ENCODE measurements around the gene SULF2.
"Not testable (repeated sequence)": the region's sequence is repeated elsewhere in the genome, so short reads cannot be mapped to it uniquely, and the experiment has no call there.

Gene SULF2

DNA sequence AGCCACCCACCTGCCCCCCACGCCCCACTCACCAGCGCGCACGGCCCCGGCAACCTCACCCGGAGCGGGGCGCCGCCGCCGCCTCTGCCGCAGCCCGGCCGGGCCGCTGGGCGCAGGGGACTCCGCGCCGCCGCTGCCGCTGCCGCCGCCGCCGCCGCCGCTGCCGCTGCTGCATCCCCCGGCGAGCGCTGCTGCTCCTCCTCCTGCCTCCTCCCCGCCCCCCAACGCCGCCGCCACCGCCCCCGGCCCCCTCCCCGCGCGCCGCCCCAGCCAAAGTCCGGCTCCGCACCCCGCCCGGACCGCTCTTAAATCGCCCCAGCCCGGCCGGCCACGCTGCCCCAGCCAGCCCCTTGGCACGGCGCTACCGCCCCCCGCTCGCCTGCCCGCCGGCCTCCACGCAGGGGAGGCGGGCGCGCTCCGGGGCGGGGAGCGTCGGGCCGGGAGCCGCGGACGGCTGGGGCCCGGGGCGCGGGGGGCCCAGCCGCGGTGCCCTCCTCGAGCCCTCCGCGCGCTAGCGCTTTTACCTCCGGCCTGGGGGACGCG is at the start of gene SULF2:
SULF2 (minus strand) TSS at position 171 of the 543 bp plus-strand sequence. CDS start 28,118 bp downstream, outside the sequence.
- H3K27me3 ChIP-seq (ENCODE audit: control insufficient read depth, insufficient read depth, low read length), result no peaks in the 10 kb centered on the region
- no peaks in the 10 kb centered on the region for H3K9me3 ChIP-seq (ENCODE audit: control insufficient read depth, low read length)
- peak within 1 kb of the TSS; percentile 70 for H3K4me3 ChIP-seq (ENCODE audit: low read length)
- peaks cover 25% of the 10 kb centered on the region for H3K4me1 ChIP-seq (ENCODE audit: control insufficient read depth, insufficient read depth, low read length)
- H3K36me3 ChIP-seq (ENCODE audit: control insufficient read depth, insufficient read depth, low read length), result no peaks in the 10 kb centered on the region
- peak within 1 kb of the TSS; percentile 64 for H3K9ac ChIP-seq (ENCODE audit: low read length)

DNA sequence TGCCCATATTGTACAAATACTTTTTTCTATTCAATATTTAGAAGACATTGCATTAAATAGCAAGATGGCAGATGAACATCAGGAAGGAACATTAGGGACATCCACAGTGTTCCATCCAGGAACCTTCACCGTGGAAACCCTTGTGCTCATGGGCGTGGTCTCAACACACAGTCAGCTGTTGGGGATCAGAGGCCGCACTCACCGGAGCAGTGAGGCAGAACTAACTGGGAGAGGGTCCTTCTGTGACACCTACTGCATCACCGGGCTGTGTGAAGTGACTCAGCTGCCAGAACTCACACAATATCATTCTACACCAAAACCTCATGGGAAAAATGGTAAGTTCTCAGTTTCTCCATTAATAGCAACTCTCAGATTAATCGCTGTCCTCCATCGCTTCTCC is 46.4 kb upstream of the SULF2 start:
- H3K4me3 ChIP-seq (ENCODE audit: low read length); H3K9ac ChIP-seq (ENCODE audit: low read length); H3K27me3 ChIP-seq (ENCODE audit: control insufficient read depth, insufficient read depth, low read length); H3K36me3 ChIP-seq (ENCODE audit: control insufficient read depth, insufficient read depth, low read length); H3K4me1 ChIP-seq (ENCODE audit: control insufficient read depth, insufficient read depth, low read length); H3K9me3 ChIP-seq (ENCODE audit: control insufficient read depth, low read length): not testable (repeated sequence)

DNA sequence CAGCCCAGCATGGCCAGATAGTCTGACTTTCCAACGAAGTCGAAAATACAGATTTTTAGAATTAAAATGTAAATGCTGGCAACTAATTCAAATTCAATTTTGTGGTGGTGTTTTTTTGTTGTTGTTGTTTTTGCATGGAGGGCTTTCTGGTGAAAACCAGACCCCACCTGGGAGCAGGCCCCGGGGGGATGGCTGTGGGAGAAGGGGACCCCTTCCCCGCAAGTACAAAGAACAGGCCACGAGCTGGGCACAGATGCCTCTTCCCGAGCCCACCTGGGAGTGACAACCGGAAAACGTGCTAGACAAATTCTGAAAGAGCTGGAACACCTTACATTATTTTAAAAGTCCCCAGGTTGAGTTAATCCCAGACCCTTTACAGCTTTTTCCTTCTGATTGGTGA is 41.4 kb upstream of the SULF2 start:
- not testable (repeated sequence) for H3K36me3 ChIP-seq (ENCODE audit: control insufficient read depth, insufficient read depth, low read length); H3K27me3 ChIP-seq (ENCODE audit: control insufficient read depth, insufficient read depth, low read length); H3K4me3 ChIP-seq (ENCODE audit: low read length); H3K4me1 ChIP-seq (ENCODE audit: control insufficient read depth, insufficient read depth, low read length); H3K9me3 ChIP-seq (ENCODE audit: control insufficient read depth, low read length); H3K9ac ChIP-seq (ENCODE audit: low read length)

- not testable (repeated sequence) for H3K36me3 ChIP-seq (ENCODE audit: control insufficient read depth, insufficient read depth, low read length); H3K9me3 ChIP-seq (ENCODE audit: control insufficient read depth, low read length); H3K4me3 ChIP-seq (ENCODE audit: low read length); H3K27me3 ChIP-seq (ENCODE audit: control insufficient read depth, insufficient read depth, low read length); H3K4me1 ChIP-seq (ENCODE audit: control insufficient read depth, insufficient read depth, low read length); H3K9ac ChIP-seq (ENCODE audit: low read length)
Measured at GRCh38 chr20:47826006-47826405, 40.7 kb upstream of the SULF2 start.

DNA sequence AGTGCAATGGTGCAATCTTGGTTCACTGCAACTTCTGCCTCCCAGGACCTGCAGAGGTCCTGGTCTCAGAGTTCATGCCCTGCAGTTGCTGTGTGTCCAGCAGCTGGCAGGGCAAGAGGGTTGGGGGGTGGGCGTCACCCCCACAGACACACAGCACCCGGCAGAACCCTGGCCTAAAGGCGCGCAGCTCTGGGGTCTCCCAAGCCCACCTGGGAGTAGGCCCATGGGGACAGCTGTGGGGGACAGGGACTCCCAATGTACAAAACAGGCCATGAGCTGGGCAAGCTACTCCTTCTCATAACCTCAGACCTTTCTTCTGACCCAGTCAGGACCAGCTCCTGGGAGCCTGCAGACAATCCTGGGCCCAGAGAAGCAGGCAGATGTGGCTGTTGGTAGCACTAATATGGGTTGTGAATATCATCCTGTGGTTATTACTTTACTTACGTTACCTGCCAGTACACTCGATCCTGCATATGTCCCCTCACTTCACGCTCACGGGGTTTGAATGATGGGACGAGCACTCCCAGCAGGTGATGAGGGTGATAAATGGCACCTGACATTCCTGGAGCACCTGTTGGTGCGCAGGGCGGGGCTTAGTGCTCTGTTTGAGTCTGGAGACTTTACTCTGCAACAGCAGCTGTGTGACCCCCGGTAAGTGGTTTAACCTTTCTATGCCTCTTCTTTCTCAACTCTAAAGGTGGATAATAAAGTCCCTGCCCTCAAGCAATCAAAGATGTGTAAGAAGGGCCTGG is 39.9 kb upstream of the SULF2 start:
- Histone ChIP-seq H3K4me1 (ENCODE audit: control insufficient read depth, insufficient read depth, low read length) (no peaks in the 10 kb centered on the region), H3K36me3 (ENCODE audit: control insufficient read depth, insufficient read depth, low read length) (no peaks in the 10 kb centered on the region), H3K27me3 (ENCODE audit: control insufficient read depth, insufficient read depth, low read length) (no peaks in the 10 kb centered on the region), H3K9ac (ENCODE audit: low read length) (no peak overlapping the region), H3K9me3 (ENCODE audit: control insufficient read depth, low read length) (no peaks in the 10 kb centered on the region), H3K4me3 (ENCODE audit: low read length) (no peak overlapping the region)

DNA sequence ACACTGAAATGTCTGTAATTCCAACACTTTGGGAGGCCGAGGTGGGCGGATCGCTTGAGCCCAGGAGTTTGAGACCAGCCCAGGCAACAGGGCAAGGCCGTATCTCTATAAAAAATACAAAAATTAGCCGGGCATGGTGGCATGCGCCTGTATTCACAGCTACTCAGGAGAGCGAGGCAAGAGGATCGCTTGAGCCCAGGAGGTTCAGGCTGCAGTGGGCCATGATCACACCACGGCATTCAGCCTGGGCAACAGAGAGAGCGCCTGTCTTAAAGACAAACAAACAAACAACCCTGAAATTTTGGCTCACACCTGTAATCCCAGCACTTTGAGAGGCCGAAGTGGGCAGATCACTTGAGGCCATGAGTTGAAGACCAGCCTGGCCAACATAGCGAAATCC is 38.7 kb upstream of the SULF2 start:
- H3K36me3 ChIP-seq (ENCODE audit: control insufficient read depth, insufficient read depth, low read length); H3K9me3 ChIP-seq (ENCODE audit: control insufficient read depth, low read length); H3K27me3 ChIP-seq (ENCODE audit: control insufficient read depth, insufficient read depth, low read length); H3K4me1 ChIP-seq (ENCODE audit: control insufficient read depth, insufficient read depth, low read length); H3K4me3 ChIP-seq (ENCODE audit: low read length); H3K9ac ChIP-seq (ENCODE audit: low read length): not testable (repeated sequence)

GRCh38 chr20:47821481-47822100 is 36.3 kb upstream of the SULF2 start:
- Histone ChIP-seq H3K4me1 (ENCODE audit: control insufficient read depth, insufficient read depth, low read length) (no peaks in the 10 kb centered on the region), H3K9me3 (ENCODE audit: control insufficient read depth, low read length) (no peaks in the 10 kb centered on the region), H3K27me3 (ENCODE audit: control insufficient read depth, insufficient read depth, low read length) (peaks cover 16% of the 10 kb centered on the region), H3K4me3 (ENCODE audit: low read length) (no peak overlapping the region), H3K36me3 (ENCODE audit: control insufficient read depth, insufficient read depth, low read length) (no peaks in the 10 kb centered on the region), H3K9ac (ENCODE audit: low read length) (no peak overlapping the region)

- H3K27me3 ChIP-seq (ENCODE audit: control insufficient read depth, insufficient read depth, low read length), result peaks cover 27% of the 10 kb centered on the region
- H3K9me3 ChIP-seq (ENCODE audit: control insufficient read depth, low read length), result no peaks in the 10 kb centered on the region
Measured at GRCh38 chr20:47818996-47819609, 33.8 kb upstream of the SULF2 start.

GRCh38 chr20:47818466-47818865 is 33.2 kb upstream of the SULF2 start:
- no peak overlapping the region for H3K4me3 ChIP-seq (ENCODE audit: low read length)
- no peak overlapping the region for H3K9ac ChIP-seq (ENCODE audit: low read length)
- no peaks in the 10 kb centered on the region for H3K36me3 ChIP-seq (ENCODE audit: control insufficient read depth, insufficient read depth, low read length)
- H3K4me1 ChIP-seq (ENCODE audit: control insufficient read depth, insufficient read depth, low read length), result no peaks in the 10 kb centered on the region
- H3K27me3 ChIP-seq (ENCODE audit: control insufficient read depth, insufficient read depth, low read length), result peaks cover 27% of the 10 kb centered on the region
- H3K9me3 ChIP-seq (ENCODE audit: control insufficient read depth, low read length), result no peaks in the 10 kb centered on the region

More at GRCh38 chr20:47818996-47819609, 33.8 kb upstream of the SULF2 start:
- no peak overlapping the region for H3K9ac ChIP-seq (ENCODE audit: low read length)
- H3K4me3 ChIP-seq (ENCODE audit: low read length), result no peak overlapping the region
- H3K4me1 ChIP-seq (ENCODE audit: control insufficient read depth, insufficient read depth, low read length), result no peaks in the 10 kb centered on the region
- H3K36me3 ChIP-seq (ENCODE audit: control insufficient read depth, insufficient read depth, low read length), result no peaks in the 10 kb centered on the region

DNA sequence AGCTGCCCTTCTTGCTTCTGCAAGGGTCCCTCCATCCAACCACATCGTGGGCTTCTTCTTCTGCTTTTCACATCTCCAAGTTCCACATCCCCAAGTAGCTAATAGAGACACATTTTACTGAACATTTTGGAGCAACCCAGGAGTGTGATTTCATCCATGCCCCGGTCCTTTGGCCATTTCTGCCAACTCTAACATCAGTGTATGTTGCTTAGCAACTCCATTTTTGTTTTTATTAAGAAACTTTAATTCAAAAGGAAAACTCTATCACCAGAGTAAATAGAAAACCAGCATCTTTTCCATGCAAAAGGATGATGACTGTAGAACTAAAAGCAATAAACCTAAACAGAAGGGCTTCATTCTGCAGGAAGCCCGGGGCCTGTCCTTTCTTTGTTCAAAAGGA is 32.7 kb upstream of the SULF2 start:
- Histone ChIP-seq H3K27me3 (ENCODE audit: control insufficient read depth, insufficient read depth, low read length) (peaks cover 27% of the 10 kb centered on the region), H3K4me1 (ENCODE audit: control insufficient read depth, insufficient read depth, low read length) (no peaks in the 10 kb centered on the region), H3K36me3 (ENCODE audit: control insufficient read depth, insufficient read depth, low read length) (no peaks in the 10 kb centered on the region)

GRCh38 chr20:47817573-47817972 is 32.3 kb upstream of the SULF2 start:
- Histone ChIP-seq H3K9me3 (ENCODE audit: control insufficient read depth, low read length) (no peaks in the 10 kb centered on the region), H3K4me1 (ENCODE audit: control insufficient read depth, insufficient read depth, low read length) (no peaks in the 10 kb centered on the region), H3K4me3 (ENCODE audit: low read length) (no peak overlapping the region), H3K36me3 (ENCODE audit: control insufficient read depth, insufficient read depth, low read length) (no peaks in the 10 kb centered on the region), H3K27me3 (ENCODE audit: control insufficient read depth, insufficient read depth, low read length) (peaks cover 27% of the 10 kb centered on the region), H3K9ac (ENCODE audit: low read length) (no peak overlapping the region)

More for the DNA sequence above, 32.7 kb upstream of the SULF2 start:
- Histone ChIP-seq H3K4me3 (ENCODE audit: low read length) (no peak overlapping the region), H3K9ac (ENCODE audit: low read length) (no peak overlapping the region), H3K9me3 (ENCODE audit: control insufficient read depth, low read length) (no peaks in the 10 kb centered on the region)
